Endothelial cell of umbilical vein (primary cell): ENCODE measurements around the gene RFX1. TPM values are rescaled to one million over a fixed set of nuclear protein-coding genes. Genes with fewer than 3 reads are reported as not detected.

ENCODE experiments used
- BruUV-seq: library from RNA; stranded (reverse); fragments of 400-500 nt; replicated peaks from 2 replicates; lab custom pipeline; 2021; lab: Mats Ljungman, UMichigan
- CTCF ChIA-PET: fragments of 300-600, 350-600 bp; sonication (Branson Sonifier 250); formaldehyde crosslinking; loops from one replicate; lab custom pipeline; 2021; ENCODE audit warnings: antibody characterized with exemption, inconsistent platforms; lab: Charles Lee
- POLR2A ChIA-PET: fragments of 300-600, 350-600 bp; sonication (Branson Sonifier 250); formaldehyde crosslinking; loops from one replicate; lab custom pipeline; 2021; ENCODE audit warnings: antibody characterized with exemption, inconsistent platforms; lab: Charles Lee
- DNase-seq: peaks from one replicate; pipeline ENCODE4 v3.0.0-alpha.2; 2011; ENCODE audit warnings: low read depth, low spot score
- FAIRE-seq: peaks from 2 replicates; lab custom pipeline; 2011; peaks lifted over from hg19 to GRCh38; lab: Jason Lieb, UNC
- H2AFZ ChIP-seq: 2 replicates; pipeline ENCODE4 v1.6.0; 2012; ENCODE audit warnings: low read depth, low read length, control low read depth, inconsistent platforms
- H3K27ac ChIP-seq: 2 replicates; pipeline ENCODE4 v1.5.1; 2011; ENCODE audit warnings: low read depth, mild to moderate bottlenecking, control low read depth, low read length, moderate library complexity; ENCODE audit not compliant: insufficient read depth
- H3K27me3 ChIP-seq, 2 experiments: 2 replicates each; pipeline versions ENCODE4 v1.6.0 to v1.6.1; 2011; ENCODE audit warnings: low read length in 2 of 2, mixed read lengths in 1 of 2; ENCODE audit not compliant: control insufficient read depth in 2 of 2, insufficient read depth in 2 of 2
- H3K36me3 ChIP-seq, 2 experiments: 2 replicates in 1 of 2; 3 replicates in 1 of 2; pipeline ENCODE4 v1.5.1; 2011; ENCODE audit warnings: low read length in 2 of 2, mild to moderate bottlenecking in 1 of 2, moderate library complexity in 1 of 2; ENCODE audit not compliant: control insufficient read depth in 2 of 2, insufficient read depth in 2 of 2; ENCODE audit errors: extremely low read depth in 1 of 2
- H3K4me1 ChIP-seq: 3 replicates; pipeline ENCODE4 v1.5.1; 2011; ENCODE audit warnings: mild to moderate bottlenecking, low read length; ENCODE audit not compliant: control insufficient read depth, insufficient read depth; ENCODE audit errors: extremely low read depth
- H3K4me2 ChIP-seq: 2 replicates; pipeline ENCODE4 v1.6.1; 2011; ENCODE audit warnings: low read length, control low read depth, mixed read lengths; ENCODE audit not compliant: insufficient read depth
- H3K4me3 ChIP-seq, 3 experiments: fragments of 200-600 bp in 1 of 3; sonication (generic), shearing (Covaris generic) in 1 of 3; replicated peaks in 1 of 3; 2 replicates each; pipeline ENCODE4 v1.5.1; 2011 to 2016; ENCODE audit warnings: control low read depth in 3 of 3, low read length in 3 of 3, mild to moderate bottlenecking in 2 of 3, inconsistent platforms in 1 of 3, low read depth in 1 of 3, moderate library complexity in 1 of 3; ENCODE audit not compliant: insufficient read depth in 1 of 3
- H3K79me2 ChIP-seq: 2 replicates; pipeline ENCODE4 v1.6.0; 2012; ENCODE audit warnings: low read length, inconsistent platforms; ENCODE audit not compliant: control insufficient read depth, insufficient read depth
- H3K9ac ChIP-seq: replicated peaks from 2 replicates; pipeline ENCODE3; 2011; ENCODE audit warnings: low read length, control low read depth; ENCODE audit not compliant: insufficient read depth; ENCODE audit errors: extremely low read depth
- H3K9me1 ChIP-seq: replicated peaks from 3 replicates; pipeline ENCODE4 v1.6.0; 2011; ENCODE audit warnings: mild to moderate bottlenecking, low read length; ENCODE audit not compliant: control insufficient read depth, insufficient read depth; ENCODE audit errors: extremely low read depth
- H3K9me3 ChIP-seq: replicated peaks from 2 replicates; pipeline ENCODE4 v1.5.1; 2012; ENCODE audit warnings: low read length, inconsistent platforms; ENCODE audit not compliant: control insufficient read depth, insufficient read depth
- H4K20me1 ChIP-seq: replicated peaks from 2 replicates; pipeline ENCODE3; 2011; ENCODE audit warnings: mild to moderate bottlenecking, low read length; ENCODE audit not compliant: control insufficient read depth, insufficient read depth; ENCODE audit errors: extremely low read depth
- CTCF ChIP-seq, 2 donors: IDR thresholded peaks; 1 replicate in 1 of 2; 2 replicates in 1 of 2; pipeline ENCODE4 v1.5.1; 2011; ENCODE audit warnings: low read length in 2 of 2, mild to moderate bottlenecking in 2 of 2, moderate library complexity in 2 of 2, control low read depth in 1 of 2, inconsistent platforms in 1 of 2, low read depth in 1 of 2; ENCODE audit not compliant: insufficient read depth in 1 of 2; ENCODE audit errors: extremely low read depth in 1 of 2
- EZH2 ChIP-seq: IDR thresholded peaks from 2 replicates; pipeline ENCODE4 v1.6.1; 2012; ENCODE audit warnings: borderline replicate concordance, low read depth, mild to moderate bottlenecking, moderate library complexity, low read length, inconsistent platforms; ENCODE audit not compliant: severe bottlenecking
- FOS ChIP-seq: IDR thresholded peaks from 2 replicates; pipeline ENCODE4 v1.6.1; 2011; ENCODE audit warnings: mild to moderate bottlenecking, low read length, moderate library complexity, borderline replicate concordance; ENCODE audit not compliant: insufficient read depth
- GATA2 ChIP-seq: IDR thresholded peaks from 2 replicates; pipeline ENCODE4 v1.7.0; 2011; ENCODE audit warnings: low read depth, mild to moderate bottlenecking, moderate library complexity, mixed read lengths, low read length; ENCODE audit not compliant: insufficient read length, insufficient read depth
- JUN ChIP-seq: IDR thresholded peaks from 2 replicates; pipeline ENCODE4 v1.6.1; 2011; ENCODE audit warnings: borderline replicate concordance, low read depth; ENCODE audit not compliant: insufficient read length, insufficient read depth
- MYC ChIP-seq: IDR thresholded peaks from one replicate; pipeline ENCODE4 v1.6.1; 2011; ENCODE audit warnings: mild to moderate bottlenecking, low read depth, low read length
- POLR2A ChIP-seq: IDR thresholded peaks from 2 replicates; pipeline ENCODE4 v1.6.1; 2012; ENCODE audit warnings: low read depth, mild to moderate bottlenecking, control low read depth, low read length
- POLR2AphosphoS5 ChIP-seq: IDR thresholded peaks from 2 replicates; pipeline ENCODE4 v1.6.1; 2012; ENCODE audit warnings: low read depth, mild to moderate bottlenecking, control low read depth, low read length, moderate library complexity; ENCODE audit not compliant: insufficient read depth
- dilution Hi-C: fragments of 300-500 bp; cut with MboI; formaldehyde crosslinking; loops from one replicate; pipeline ENCODE4 v1.15.0; 2019; ENCODE audit warnings: low sequenced_read_pairs; ENCODE audit not compliant: extremely low pct_ligation_motif_present
- intact Hi-C: fragments of 100-400 bp; cut with micrococcal nuclease; formaldehyde crosslinking; loops from one replicate; pipeline ENCODE4 v1.10.0; 2022
- polyA plus RNA-seq, 4 experiments: library from polyadenylated mRNA; depleted of rRNA in 3 of 4; stranded (reverse) in 3 of 4; unstranded in 1 of 4; fragments of >200 nt; gene quantifications; 2 replicates each; pipeline versions ENCODE4 v1.2.1 to v1.2.3, GENCODE V29; 2011 to 2012; ENCODE audit warnings: missing spikeins in 1 of 4
- total RNA-seq: library from RNA; stranded (reverse); gene quantifications from 2 replicates; pipeline ENCODE4 v1.2.3, GENCODE V29; 2021
- TF ChIP-seq, protein P1 (sequence below): IDR thresholded peaks from 2 replicates; pipeline ENCODE4 v1.6.1; 2011; ENCODE audit not compliant: insufficient read depth, insufficient read length

The RFX1 gene
- total and polyA plus RNA-seq, 2 donors (not counting 3 experiments of a cell fraction or from before 2014, with no cell fraction given), result 2.3 to 14.7 TPM

- no peak overlapping the region for H3K4me3 ChIP-seq
- H3K27ac ChIP-seq, result no peak overlapping the region
- no TSS peak for BruUV-seq
- no peaks in the 10 kb centered on the region for H3K27me3 ChIP-seq
- no peak overlapping the region for H3K9ac ChIP-seq
- no peak for DNase-seq
- POLR2A ChIA-PET, result interaction anchor here (1.0 kb wide), 1 partner anchor 31 kb away, joined by 3 read pairs; no protein-coding TSS in a partner anchor
- FAIRE-seq, result no peak
- H3K36me3 ChIP-seq, result peaks cover 17 to 31% of the 10 kb centered on the region in 2 experiments
- no peak overlapping the region for H3K4me2 ChIP-seq
- peaks cover 10% of the 10 kb centered on the region for H3K4me1 ChIP-seq
- no peaks in the 10 kb centered on the region for H3K9me1 ChIP-seq
- intact Hi-C loops (no loop called here), dilution Hi-C loops (no loop called here)
- TF ChIP-seq MYC (no peak), JUN (no peak), GATA2 (no peak), POLR2AphosphoS5 (no peak), FOS (no peak), POLR2A (no peak), EZH2 (no peak), CTCF (IDR thresholded peaks at IDR 0.05; ENCODE audit: extremely low read depth in 1 of 2, insufficient read depth in 1 of 2, low read depth in 1 of 2, low read length in 2 of 2) (no peak)
- TF ChIP-seq, protein P1, sequence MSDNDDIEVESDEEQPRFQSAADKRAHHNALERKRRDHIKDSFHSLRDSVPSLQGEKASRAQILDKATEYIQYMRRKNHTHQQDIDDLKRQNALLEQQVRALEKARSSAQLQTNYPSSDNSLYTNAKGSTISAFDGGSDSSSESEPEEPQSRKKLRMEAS, result no peak
- H2AFZ ChIP-seq, result no peak overlapping the region
- H3K9me3 ChIP-seq, result no peaks in the 10 kb centered on the region
- peaks cover 20% of the 10 kb centered on the region for H3K79me2 ChIP-seq
- CTCF ChIA-PET, result interaction anchor here (1.2 to 1.3 kb wide), 2 partner anchors 75 to 86 kb away, joined by 3 read pairs; partner anchors contain the start of gene IL27RA
- H4K20me1 ChIP-seq, result no peaks in the 10 kb centered on the region
Observed at GRCh38 chr19:13956365-13956744, 49.8 kb downstream of the RFX1 start.
